IMR-90 (cell line): ENCODE data around the gene CSE1L. TPM values are rescaled to one million over a fixed set of nuclear protein-coding genes. Genes with fewer than 3 reads are reported as not detected.

Experiments used
- microRNA-seq, 2 experiments: library from miRNA; stranded (forward) in 1 of 2; unstranded in 1 of 2; fragments of 10-50 nt in 1 of 2; fragments of <30 nt in 1 of 2; gene quantifications in 1 of 2; microRNA quantifications in 1 of 2; one replicate each; pipeline versions ENCODE3 to v1.1.0; 2013 to 2020; ENCODE audit not compliant: insufficient read depth in 1 of 2, insufficient read length in 1 of 2, unreplicated experiment in 1 of 2
- polyA plus RNA-seq, 3 experiments: library from polyadenylated mRNA; depleted of rRNA; stranded (reverse); fragments of >200 nt; gene quantifications; 2 replicates each; pipeline ENCODE4 v1.2.3, GENCODE V29; 2012; ENCODE audit warnings: low replicate concordance in 1 of 3
- small RNA-seq, 5 experiments: library from RNA; depleted of rRNA; stranded (forward); fragments of <200 nt; gene quantifications; one replicate each; pipeline ENCODE3, GENCODE V24; 2012
- total RNA-seq: library from RNA; depleted of rRNA; stranded (reverse); fragments of >200 nt; gene quantifications from 2 replicates; pipeline ENCODE4 v1.2.3, GENCODE V29; 2012; rRNA removed

Gene CSE1L
- total and polyA plus RNA-seq, 2 of the 4 experiments (the other 2 are of a cell fraction) = 34.3 to 81.7 TPM

Small RNA genes within 50 kb of the gene (microRNA-seq; reads per million reads assigned to microRNA genes)
- gene SNAP23P1 (ENCODE audit: insufficient read depth, insufficient read length) = not detected

Small RNA genes within 50 kb of the gene (small RNA-seq; reads per million reads assigned to genes)
- gene SNAP23P1 = 0 to 2.7 (median 0) reads per million in 5 experiments

Other genes starting within 250 kb of the CSE1L start
- 0.56 and 0.72 TPM in 2 replicates for gene PREX1, start 218.3 kb upstream of the CSE1L start, total RNA-seq
- 0.67 and 0.69 TPM in 2 replicates for gene PREX1, start 218.3 kb upstream of the CSE1L start, polyA plus RNA-seq (2012; rRNA removed)
- gene ARFGEF2, start 124.6 kb upstream of the CSE1L start, total RNA-seq = 39.1 and 40.5 TPM in 2 replicates
- gene ARFGEF2, start 124.6 kb upstream of the CSE1L start, polyA plus RNA-seq (2012; rRNA removed) = 8.4 and 10.3 TPM in 2 replicates
- 35.3 and 43.9 TPM in 2 replicates for gene STAU1, start 142.0 kb downstream of the CSE1L start, total RNA-seq
- gene STAU1, start 142.0 kb downstream of the CSE1L start, polyA plus RNA-seq (2012; rRNA removed) = 44.5 and 50.3 TPM in 2 replicates
- gene DDX27, start 173.1 kb downstream of the CSE1L start, total RNA-seq = 28.3 and 33.2 TPM in 2 replicates
- 36.7 and 44.5 TPM in 2 replicates for gene DDX27, start 173.1 kb downstream of the CSE1L start, polyA plus RNA-seq (2012; rRNA removed)
- gene ZNFX1, start 231.7 kb downstream of the CSE1L start, total RNA-seq = 46.7 and 60.9 TPM in 2 replicates
- 8.5 and 10.9 TPM in 2 replicates for gene ZNFX1, start 231.7 kb downstream of the CSE1L start, polyA plus RNA-seq (2012; rRNA removed)